Dermis microvascular lymphatic vessel endothelial cell (primary cell): ENCODE measurements around the gene DSCAML1. TPM values are rescaled to one million over a fixed set of nuclear protein-coding genes. Genes with fewer than 3 reads are reported as not detected.

Experiments used
- DNase-seq, 2 donors: peaks; one replicate each; pipeline versions ENCODE4 v3.0.0 to v3.0.0-alpha.2; 2010; ENCODE audit warnings: low read depth in 2 of 2
- total RNA-seq: library from RNA; depleted of rRNA; stranded (reverse); fragments of >200 nt; gene quantifications from 2 replicates; pipeline ENCODE4 v1.2.1, GENCODE V29; 2014

The DSCAML1 gene
- total RNA-seq, 1 donor from 2014 or later: not detected

GRCh38 chr11:117831661-117832415 lies 34.8 kb upstream of the DSCAML1 start:
- DNase-seq: no peak

GRCh38 chr11:117830674-117831351 lies 33.8 kb upstream of the DSCAML1 start:
- DNase-seq: no peak

- no peak for DNase-seq
Observed at GRCh38 chr11:117830072-117830471, 33.1 kb upstream of the DSCAML1 start.

GRCh38 chr11:117829369-117829725 lies 32.3 kb upstream of the DSCAML1 start:
- DNase-seq: no peak

GRCh38 chr11:117828611-117829368 lies 31.8 kb upstream of the DSCAML1 start:
- DNase-seq: peak in 1 of 2 donors; percentile 58

GRCh38 chr11:117827521-117828511 lies 30.8 kb upstream of the DSCAML1 start:
- DNase-seq: no peak

GRCh38 chr11:117826832-117827231 lies 29.8 kb upstream of the DSCAML1 start:
- DNase-seq: no peak

- no peak for DNase-seq
Observed at GRCh38 chr11:117826190-117826570, 29.2 kb upstream of the DSCAML1 start.

GRCh38 chr11:117825538-117826189 lies 28.6 kb upstream of the DSCAML1 start:
- DNase-seq: no peak

GRCh38 chr11:117824571-117825537 lies 27.8 kb upstream of the DSCAML1 start, which contains the start of gene FXYD2:
TSS of gene FXYD2 (minus strand) at chr11:117824744. CDS start at chr11:117824678, 66 bp downstream.
- DNase-seq: peak; percentile 45 to 51

GRCh38 chr11:117823946-117824420 lies 27.0 kb upstream of the DSCAML1 start:
- peak in 1 of 2 donors; percentile 87 for DNase-seq

GRCh38 chr11:117823294-117823945 lies 26.4 kb upstream of the DSCAML1 start:
- peak in 1 of 2 donors; percentile 35 for DNase-seq

- DNase-seq: peak in 1 of 2 donors; percentile 17
Observed at GRCh38 chr11:117822074-117823033, 25.3 kb upstream of the DSCAML1 start.

- DNase-seq: no peak
Observed at GRCh38 chr11:117821431-117821830, 24.4 kb upstream of the DSCAML1 start.

- DNase-seq: no peak
Observed at GRCh38 chr11:117820516-117820915, 23.5 kb upstream of the DSCAML1 start.

- DNase-seq: no peak
Observed at GRCh38 chr11:117820071-117820470, 23.1 kb upstream of the DSCAML1 start.
